Endodermal cell (in vitro differentiated cells): ENCODE results near the gene MYO5B. TPM values are rescaled to one million over a fixed set of nuclear protein-coding genes. Genes with fewer than 3 reads are reported as not detected.

ENCODE experiments used
- DNase-seq: peaks from one replicate; pipeline ENCODE4 v3.0.0-alpha.2; 2017
- H3K27ac ChIP-seq: 2 replicates; pipeline ENCODE4 v1.5.1; 2013; ENCODE audit warnings: mild to moderate bottlenecking, low read depth, low read length, moderate library complexity
- H3K27me3 ChIP-seq: 2 replicates; pipeline ENCODE4 v1.6.1; 2013; ENCODE audit warnings: mild to moderate bottlenecking, low read length, moderate library complexity; ENCODE audit not compliant: insufficient read depth, control insufficient read depth, poor library complexity, severe bottlenecking
- H3K36me3 ChIP-seq: 2 replicates; pipeline ENCODE4 v1.7.0; 2013; ENCODE audit warnings: mild to moderate bottlenecking, low read length, moderate library complexity; ENCODE audit not compliant: control insufficient read depth, insufficient read depth
- H3K4me1 ChIP-seq: one replicate; pipeline ENCODE4 v1.7.0; 2013; ENCODE audit warnings: low read length; ENCODE audit not compliant: control insufficient read depth, insufficient read depth
- H3K4me3 ChIP-seq: 2 replicates; pipeline ENCODE4 v1.5.1; 2013; ENCODE audit warnings: mild to moderate bottlenecking, low read length, moderate library complexity
- H3K9ac ChIP-seq: 2 replicates; pipeline ENCODE4 v1.6.1; 2013; ENCODE audit warnings: mild to moderate bottlenecking, low read length, moderate library complexity; ENCODE audit not compliant: poor library complexity, severe bottlenecking; ENCODE audit errors: extremely low read depth
- H3K9me3 ChIP-seq: 2 replicates; pipeline ENCODE4 v1.6.1; 2013; ENCODE audit warnings: mild to moderate bottlenecking, low read length, moderate library complexity; ENCODE audit not compliant: control insufficient read depth
- H3K27ac Mint-ChIP-seq: 2 replicates; pipeline ENCODE4 v1.8.0; 2020; ENCODE audit warnings: mixed read lengths
- H3K27me3 Mint-ChIP-seq: 2 replicates; pipeline ENCODE4 v1.8.0; 2021; ENCODE audit warnings: mild to moderate bottlenecking, mixed read lengths; ENCODE audit not compliant: insufficient read depth
- H3K36me3 Mint-ChIP-seq: 2 replicates; pipeline ENCODE4 v1.8.0; 2020; ENCODE audit warnings: low read depth, mixed read lengths
- H3K4me1 Mint-ChIP-seq: 2 replicates; pipeline ENCODE4 v1.8.0; 2020; ENCODE audit warnings: mixed read lengths
- H3K4me3 Mint-ChIP-seq: 2 replicates; pipeline ENCODE4 v1.8.0; 2020; ENCODE audit warnings: mild to moderate bottlenecking, moderate library complexity, mixed read lengths
- H3K9me3 Mint-ChIP-seq: 2 replicates; pipeline ENCODE4 v1.8.0; 2020; ENCODE audit warnings: mild to moderate bottlenecking, mixed read lengths
- WGBS, 2 experiments: methylation state at CpG; one replicate each; pipeline versions ENCODE4 v1.1.5 to v1.1.7; 2013; ENCODE audit warnings: missing lambda C conversion rate in 2 of 2, mixed read lengths in 1 of 2; ENCODE audit not compliant: insufficient coverage in 1 of 2, insufficient read length in 1 of 2; 5-methylcytosine and 5-hydroxymethylcytosine counted together
- total RNA-seq, 2 donors: library from RNA; stranded (reverse); fragmentation: NEBNext Ultra II Directional in 1 of 2; extraction: Animal tissue kit (Norgen Biotek cat#: 25700) in 1 of 2; gene quantifications; 2 replicates in 1 of 2; 3 replicates in 1 of 2; pipeline ENCODE4 v1.2.1, GENCODE V29; 2021
- TF ChIP-seq, protein P1 (sequence below): fragments of 200-600 bp; sonication (generic); conservative IDR thresholded peaks from 2 replicates; pipeline ENCODE4 v1.5.0; 2021; ENCODE audit warnings: antibody characterized with exemption, mild to moderate bottlenecking

Gene MYO5B
- total RNA-seq, 2 donors from 2014 or later: 12.2 to 16.8 TPM

DNA sequence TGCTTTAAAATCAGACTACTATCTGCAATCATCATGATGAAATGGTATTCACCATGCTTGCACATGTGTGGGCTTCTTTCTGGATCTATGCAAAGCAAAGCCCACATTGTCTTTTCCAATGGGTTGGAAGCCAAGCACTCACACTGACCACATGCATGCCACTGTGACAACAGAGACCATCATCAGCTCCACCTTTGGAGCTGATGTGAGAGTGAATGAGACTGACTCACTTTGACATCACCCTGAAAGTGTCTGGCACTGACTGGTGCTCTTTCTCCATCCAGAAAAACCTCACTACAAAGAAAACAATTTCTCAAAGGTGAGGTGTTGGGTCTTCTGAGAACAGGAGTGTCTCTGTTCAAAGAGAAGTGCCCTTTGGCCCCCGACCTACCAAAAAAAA is 4.7 kb downstream of the MYO5B start:
- H3K27me3 ChIP-seq: peaks cover 73% of the 10 kb centered on the region
- Mint-ChIP-seq H3K27ac (no peak overlapping the region), H3K9me3 (no peaks in the 10 kb centered on the region), H3K4me1 (peaks cover 9% of the 10 kb centered on the region), H3K4me3 (no peak overlapping the region), H3K36me3 (no peaks in the 10 kb centered on the region), H3K27me3 (peaks cover 66% of the 10 kb centered on the region)
- H3K9ac ChIP-seq: no peak overlapping the region
- H3K4me3 ChIP-seq: no peak overlapping the region
- no peak for DNase-seq
- no CpG with 5 or more reads among the region's 1 CpG for WGBS, 2 experiments
- TF ChIP-seq, protein P1, sequence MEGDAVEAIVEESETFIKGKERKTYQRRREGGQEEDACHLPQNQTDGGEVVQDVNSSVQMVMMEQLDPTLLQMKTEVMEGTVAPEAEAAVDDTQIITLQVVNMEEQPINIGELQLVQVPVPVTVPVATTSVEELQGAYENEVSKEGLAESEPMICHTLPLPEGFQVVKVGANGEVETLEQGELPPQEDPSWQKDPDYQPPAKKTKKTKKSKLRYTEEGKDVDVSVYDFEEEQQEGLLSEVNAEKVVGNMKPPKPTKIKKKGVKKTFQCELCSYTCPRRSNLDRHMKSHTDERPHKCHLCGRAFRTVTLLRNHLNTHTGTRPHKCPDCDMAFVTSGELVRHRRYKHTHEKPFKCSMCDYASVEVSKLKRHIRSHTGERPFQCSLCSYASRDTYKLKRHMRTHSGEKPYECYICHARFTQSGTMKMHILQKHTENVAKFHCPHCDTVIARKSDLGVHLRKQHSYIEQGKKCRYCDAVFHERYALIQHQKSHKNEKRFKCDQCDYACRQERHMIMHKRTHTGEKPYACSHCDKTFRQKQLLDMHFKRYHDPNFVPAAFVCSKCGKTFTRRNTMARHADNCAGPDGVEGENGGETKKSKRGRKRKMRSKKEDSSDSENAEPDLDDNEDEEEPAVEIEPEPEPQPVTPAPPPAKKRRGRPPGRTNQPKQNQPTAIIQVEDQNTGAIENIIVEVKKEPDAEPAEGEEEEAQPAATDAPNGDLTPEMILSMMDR: no peak
- H3K4me1 ChIP-seq: peaks cover 6% of the 10 kb centered on the region
- no peak overlapping the region for H3K27ac ChIP-seq
- no peaks in the 10 kb centered on the region for H3K9me3 ChIP-seq
- H3K36me3 ChIP-seq: no peaks in the 10 kb centered on the region

DNA sequence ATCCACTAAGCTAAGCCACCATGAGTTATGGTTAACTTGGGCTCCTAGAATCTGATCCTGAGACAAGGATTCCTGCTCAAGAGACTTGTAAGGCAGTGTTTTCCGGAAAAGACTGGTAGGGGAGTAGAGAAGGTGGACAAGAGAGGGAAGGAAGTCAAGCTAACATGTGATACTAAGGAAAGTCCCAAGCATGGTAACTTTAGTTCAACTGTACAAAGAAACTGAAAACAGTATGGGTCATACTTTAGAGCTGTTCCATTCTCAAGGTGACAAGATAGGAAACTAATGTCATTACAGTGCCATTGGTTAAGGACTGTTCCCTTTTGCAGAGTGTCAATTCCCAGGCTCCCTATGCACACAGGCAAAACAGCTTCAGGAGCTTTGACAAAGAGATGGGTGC is 5.8 kb downstream of the MYO5B start:
- no peak overlapping the region for H3K27ac Mint-ChIP-seq
- peaks cover 9% of the 10 kb centered on the region for H3K4me1 Mint-ChIP-seq
- Histone ChIP-seq H3K9ac (no peak overlapping the region), H3K27ac (no peak overlapping the region), H3K4me1 (peaks cover 6% of the 10 kb centered on the region), H3K9me3 (no peaks in the 10 kb centered on the region), H3K36me3 (no peaks in the 10 kb centered on the region), H3K27me3 (peaks cover 66% of the 10 kb centered on the region), H3K4me3 (no peak overlapping the region)
- no peak for DNase-seq
- H3K27me3 Mint-ChIP-seq: peaks cover 65% of the 10 kb centered on the region
- WGBS, 2 experiments: 85 to 90% methylated on average over 1 of the region's 1 CpG
- H3K9me3 Mint-ChIP-seq: no peaks in the 10 kb centered on the region
- H3K4me3 Mint-ChIP-seq: no peak overlapping the region
- TF ChIP-seq, protein P1: no peak
- H3K36me3 Mint-ChIP-seq: no peaks in the 10 kb centered on the region

DNA sequence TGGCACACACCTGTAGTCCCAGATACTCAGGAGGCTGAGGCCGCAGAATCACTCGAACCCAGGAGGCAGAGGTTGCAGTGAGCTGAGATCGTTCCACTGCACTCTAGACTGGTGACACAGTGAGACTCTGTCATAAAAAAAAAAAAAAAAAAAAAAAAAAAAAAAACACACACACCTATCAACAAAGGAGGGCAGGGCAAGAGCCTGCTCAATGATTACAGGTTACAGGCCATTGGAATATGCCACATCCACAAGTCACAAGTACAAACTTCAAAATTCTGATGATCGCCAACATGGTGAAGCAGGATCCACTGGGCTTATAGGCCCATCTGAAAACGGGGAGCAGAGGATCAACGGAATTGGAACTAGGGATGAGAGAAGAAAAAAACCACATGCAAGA is 6.3 kb downstream of the MYO5B start:
- Histone ChIP-seq H3K9me3 (no peaks in the 10 kb centered on the region), H3K27ac (no peak overlapping the region), H3K4me3 (no peak overlapping the region), H3K27me3 (peaks cover 61% of the 10 kb centered on the region), H3K9ac (no peak overlapping the region), H3K4me1 (peaks cover 5% of the 10 kb centered on the region), H3K36me3 (no peaks in the 10 kb centered on the region)
- DNase-seq: no peak
- H3K27ac Mint-ChIP-seq: no peak overlapping the region
- H3K4me3 Mint-ChIP-seq: no peak overlapping the region
- 92 to 100% methylated on average over 5 to 6 of the region's 6 CpGs for WGBS, 2 experiments
- H3K9me3 Mint-ChIP-seq: no peaks in the 10 kb centered on the region
- no peaks in the 10 kb centered on the region for H3K36me3 Mint-ChIP-seq
- peaks cover 60% of the 10 kb centered on the region for H3K27me3 Mint-ChIP-seq
- TF ChIP-seq, protein P1: no peak
- H3K4me1 Mint-ChIP-seq: peaks cover 5% of the 10 kb centered on the region
